Kidney (tissue), 14 donors: ENCODE measurements around the gene PRDM8. TPM values are rescaled to one million over a fixed set of nuclear protein-coding genes. Genes with fewer than 3 reads are reported as not detected.
"Not testable (repeated sequence)": the region's sequence is repeated elsewhere in the genome, so short reads cannot be mapped to it uniquely, and the experiment has no call there.

Experiments used
- DNase-seq, 5 donors: peaks; one replicate each; pipeline ENCODE4 v3.0.0-alpha.2; 2013 to 2020
- FAIRE-seq: peaks from 2 replicates; lab custom pipeline; 2012; peaks lifted over from hg19 to GRCh38; lab: Jason Lieb, UNC
- H3K27ac ChIP-seq, 2 donors: one replicate each; pipeline ENCODE4 v1.7.0; 2013; ENCODE audit warnings: low read depth in 2 of 2, low read length in 2 of 2, inconsistent platforms in 1 of 2
- H3K27me3 ChIP-seq: one replicate; pipeline ENCODE4 v1.7.1; 2013; ENCODE audit warnings: low read length, inconsistent platforms; ENCODE audit not compliant: control insufficient read depth, insufficient read depth
- H3K36me3 ChIP-seq, 3 donors: one replicate each; pipeline versions ENCODE4 v1.7.0 to v1.7.1; 2013; ENCODE audit warnings: low read length in 3 of 3, control low read depth in 1 of 3, inconsistent platforms in 1 of 3; ENCODE audit not compliant: insufficient read depth in 3 of 3, control insufficient read depth in 2 of 3
- H3K4me1 ChIP-seq, 3 donors: one replicate each; pipeline versions ENCODE4 v1.7.0 to v1.7.1; 2013; ENCODE audit warnings: low read length in 3 of 3, inconsistent platforms in 1 of 3, low read depth in 1 of 3; ENCODE audit not compliant: control insufficient read depth in 2 of 3, insufficient read depth in 2 of 3
- H3K4me3 ChIP-seq, 3 donors: one replicate each; pipeline versions ENCODE4 v1.7.0 to v1.8.1; 2013; ENCODE audit warnings: low read length in 3 of 3, control low read depth in 1 of 3, inconsistent platforms in 1 of 3
- H3K9ac ChIP-seq, 3 donors: one replicate each; pipeline versions ENCODE4 v1.7.0 to v1.7.1; 2013; ENCODE audit warnings: low read length in 3 of 3, control low read depth in 1 of 3, inconsistent platforms in 1 of 3
- H3K9me3 ChIP-seq, 3 donors: one replicate each; pipeline versions ENCODE4 v1.7.0 to v1.7.1; 2013; ENCODE audit warnings: low read length in 3 of 3, control low read depth in 1 of 3, inconsistent platforms in 1 of 3; ENCODE audit not compliant: control insufficient read depth in 2 of 3, insufficient read depth in 1 of 3
- CTCF ChIP-seq: IDR thresholded peaks from 3 replicates; pipeline ENCODE4 v1.5.1; 2012; ENCODE audit warnings: mild to moderate bottlenecking, moderate library complexity, borderline replicate concordance; ENCODE audit not compliant: insufficient read depth; ENCODE audit errors: extremely low read depth
- intact Hi-C: fragments of 100-400 bp; cut with DNase I; formaldehyde crosslinking; loops from one replicate; pipeline ENCODE4 v1.11.1; 2022
- polyA plus RNA-seq: library from polyadenylated mRNA; stranded (reverse); fragments of 350-450 nt; fragmentation: Illumina TruSeq; extraction: RNeasy Lipid Tissue Mini Kit (QIAGEN cat#74804); gene quantifications from one replicate; pipeline ENCODE4 v1.2.3, GENCODE V29; 2014; ENCODE audit warnings: low read depth, low replicate concordance; ENCODE audit not compliant: insufficient read depth
- total RNA-seq: library from RNA; stranded (reverse); fragmentation: NEBNext Ultra II Directional; extraction: Animal tissue kit (Norgen Biotek cat#: 25700); gene quantifications from one replicate; pipeline ENCODE4 v1.2.1, GENCODE V29; 2021
- donor health status: control.
- donor health status: control.
- donor health status: control.
- donor health status: control.
- donor health status: control.
- donor health status: DM: yes; HTN: yes; CAD: no.
- donor health status: Normal renal cell carcinoma (clear cell type).

Gene PRDM8
- total and polyA plus RNA-seq, 2 donors from 2014 or later = 0.75 to 4.2 TPM

- intact Hi-C loops = no loop called here
- no peak for DNase-seq
- Histone ChIP-seq H3K27me3 (no peaks in the 10 kb centered on the region), H3K4me1 (no peaks in the 10 kb centered on the region), H3K36me3 (no peaks in the 10 kb centered on the region), H3K9ac (no peak overlapping the region), H3K27ac (no peak overlapping the region), H3K4me3 (no peak overlapping the region), H3K9me3 (no peaks in the 10 kb centered on the region)
- TF ChIP-seq CTCF = no peak
- no peak for FAIRE-seq
Measured at GRCh38 chr4:80239480-80240150, 42.3 kb downstream of the PRDM8 start.

DNA sequence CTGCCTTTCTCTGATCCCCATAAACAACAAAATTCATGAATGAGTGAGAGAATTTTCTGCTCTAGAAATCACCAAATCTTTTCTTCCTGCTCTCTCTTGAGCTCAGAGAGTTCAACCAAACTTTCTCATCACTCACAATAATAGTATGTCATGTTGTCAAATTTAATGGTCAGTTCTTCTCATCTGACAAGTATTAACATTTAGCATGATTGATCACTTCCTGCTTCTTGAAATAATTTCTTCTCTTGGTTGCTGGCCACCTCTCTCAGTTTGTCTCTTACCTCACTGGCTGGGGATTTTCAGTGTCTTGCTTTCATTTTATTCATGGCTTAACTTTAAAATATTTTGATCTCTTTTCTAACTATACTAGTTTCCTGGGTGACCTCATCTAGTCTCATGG lies 43.7 kb downstream of the PRDM8 start:
- no peak for TF ChIP-seq CTCF
- Histone ChIP-seq H3K9ac (no peak overlapping the region), H3K36me3 (no peaks in the 10 kb centered on the region), H3K27me3 (no peaks in the 10 kb centered on the region), H3K4me1 (no peaks in the 10 kb centered on the region), H3K27ac (no peak overlapping the region), H3K4me3 (no peak overlapping the region), H3K9me3 (no peaks in the 10 kb centered on the region)
- intact Hi-C loops = no loop called here
- DNase-seq (no peak), FAIRE-seq (no peak)

DNA sequence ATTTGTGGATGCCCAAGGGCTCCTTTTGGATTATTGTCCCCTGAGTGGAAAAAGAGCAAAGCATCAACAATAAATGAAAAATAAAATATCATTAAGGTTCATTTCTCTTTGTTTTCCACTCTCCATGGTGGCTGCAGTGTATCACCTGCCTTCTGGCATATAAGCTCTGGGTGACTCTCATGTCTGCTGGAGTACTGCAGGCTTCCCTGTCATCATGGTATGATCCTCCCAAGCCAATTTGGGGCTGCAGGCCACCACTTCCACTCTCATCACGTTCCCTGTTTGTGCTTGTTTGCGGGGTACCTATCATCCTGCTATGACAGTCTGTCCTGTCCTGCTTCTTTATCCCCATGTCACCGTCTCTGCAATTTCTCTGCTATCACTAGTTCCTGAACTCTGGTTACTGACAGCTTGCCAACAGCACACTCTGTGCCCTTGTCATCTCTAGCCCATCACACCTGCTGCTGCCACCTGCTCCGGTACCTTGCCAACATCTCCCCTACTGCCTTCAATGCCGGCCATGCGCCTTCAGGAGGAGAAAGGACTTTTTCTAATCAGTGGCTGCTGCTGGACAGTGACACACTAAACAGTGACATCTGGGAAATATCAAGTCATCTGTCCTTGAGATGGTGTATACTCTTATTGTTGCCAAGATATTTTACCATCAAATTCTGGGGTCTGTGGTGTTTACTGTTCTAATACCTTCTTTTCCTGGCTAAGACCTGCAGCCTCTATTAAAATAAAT lies 46.1 kb downstream of the PRDM8 start:
- no peak overlapping the region for H3K27ac ChIP-seq
- FAIRE-seq = no peak
- intact Hi-C loops = no loop called here

GRCh38 chr4:80247484-80247883 lies 50.2 kb downstream of the PRDM8 start:
- H3K27me3 ChIP-seq, DNase-seq, H3K9ac ChIP-seq, FAIRE-seq, intact Hi-C loops, H3K27ac ChIP-seq, H3K36me3 ChIP-seq, H3K9me3 ChIP-seq, H3K4me3 ChIP-seq, H3K4me1 ChIP-seq: not testable (repeated sequence)

More for the DNA sequence above, 46.1 kb downstream of the PRDM8 start:
- no peak for DNase-seq
- Histone ChIP-seq H3K4me1 (no peaks in the 10 kb centered on the region), H3K27me3 (no peaks in the 10 kb centered on the region), H3K9ac (no peak overlapping the region), H3K36me3 (no peaks in the 10 kb centered on the region), H3K9me3 (no peaks in the 10 kb centered on the region), H3K4me3 (no peak overlapping the region)
- no peak for TF ChIP-seq CTCF
